Astrocyte (in vitro differentiated cells and primary cell): ENCODE results near the gene EML6. TPM values are rescaled to one million over a fixed set of nuclear protein-coding genes. Genes with fewer than 3 reads are reported as not detected.

Experiments used
- DNase-seq: peaks from one replicate; pipeline ENCODE4 v3.0.0-alpha.2; 2010; ENCODE audit warnings: low read depth
- FAIRE-seq: peaks from 2 replicates; lab custom pipeline; 2011; peaks lifted over from hg19 to GRCh38; lab: Jason Lieb, UNC
- H2AFZ ChIP-seq: 2 replicates; pipeline ENCODE4 v1.6.0; 2012; ENCODE audit warnings: low read depth, low read length, inconsistent platforms
- H3K27ac ChIP-seq: 2 replicates; pipeline ENCODE4 v1.5.1; 2011; ENCODE audit warnings: low read depth, low read length, inconsistent platforms
- H3K27me3 ChIP-seq: 2 replicates; pipeline ENCODE4 v1.6.0; 2011; ENCODE audit warnings: low read length, inconsistent platforms; ENCODE audit not compliant: insufficient read depth
- H3K36me3 ChIP-seq: 2 replicates; pipeline ENCODE4 v1.5.1; 2011; ENCODE audit warnings: low read length, inconsistent platforms; ENCODE audit not compliant: insufficient read depth
- H3K4me1 ChIP-seq: 2 replicates; pipeline ENCODE4 v1.5.1; 2011; ENCODE audit warnings: low read length, inconsistent platforms; ENCODE audit not compliant: insufficient read depth
- H3K4me2 ChIP-seq: 2 replicates; pipeline ENCODE4 v1.6.0; 2012; ENCODE audit warnings: low read length, inconsistent platforms
- H3K4me3 ChIP-seq: 2 replicates; pipeline ENCODE4 v1.5.1; 2011; ENCODE audit warnings: low read depth, mild to moderate bottlenecking, low read length, inconsistent platforms; ENCODE audit not compliant: insufficient read depth
- H3K79me2 ChIP-seq: 2 replicates; pipeline ENCODE4 v1.6.0; 2012; ENCODE audit warnings: mild to moderate bottlenecking, low read length, inconsistent platforms; ENCODE audit not compliant: insufficient read depth
- H3K9ac ChIP-seq: 2 replicates; pipeline ENCODE4 v1.6.0; 2012; ENCODE audit warnings: mild to moderate bottlenecking, low read length, inconsistent platforms
- H3K9me3 ChIP-seq: 2 replicates; pipeline ENCODE4 v1.5.1; 2012; ENCODE audit warnings: low read depth, mild to moderate bottlenecking, low read length, inconsistent platforms; ENCODE audit not compliant: insufficient read depth
- H4K20me1 ChIP-seq: 2 replicates; pipeline ENCODE4 v1.6.0; 2012; ENCODE audit warnings: low read length, inconsistent platforms; ENCODE audit not compliant: insufficient read depth
- H3K27ac Mint-ChIP-seq: one replicate; pipeline ENCODE4 v1.8.0; 2021; ENCODE audit warnings: mild to moderate bottlenecking, mixed read lengths; ENCODE audit not compliant: unreplicated experiment
- H3K27me3 Mint-ChIP-seq: one replicate; pipeline ENCODE4 v1.8.0; 2021; ENCODE audit warnings: low read depth, mixed read lengths; ENCODE audit not compliant: unreplicated experiment
- H3K36me3 Mint-ChIP-seq: one replicate; pipeline ENCODE4 v1.8.0; 2021; ENCODE audit warnings: low read depth, mixed read lengths; ENCODE audit not compliant: unreplicated experiment
- H3K4me1 Mint-ChIP-seq: one replicate; pipeline ENCODE4 v1.8.0; 2021; ENCODE audit warnings: low read depth, mixed read lengths; ENCODE audit not compliant: unreplicated experiment
- H3K4me3 Mint-ChIP-seq: one replicate; pipeline ENCODE4 v1.8.0; 2021; ENCODE audit warnings: mild to moderate bottlenecking, moderate library complexity, mixed read lengths; ENCODE audit not compliant: unreplicated experiment
- H3K9me3 Mint-ChIP-seq: one replicate; pipeline ENCODE4 v1.8.0; 2021; ENCODE audit warnings: mild to moderate bottlenecking, mixed read lengths; ENCODE audit not compliant: unreplicated experiment
- EZH2 ChIP-seq: IDR thresholded peaks from 2 replicates; pipeline ENCODE4 v1.6.1; 2012; ENCODE audit warnings: mild to moderate bottlenecking, low read length, inconsistent platforms; ENCODE audit not compliant: insufficient read depth
- total RNA-seq: library from RNA; stranded (reverse); gene quantifications from 2 replicates; pipeline ENCODE4 v1.2.1, GENCODE V29; 2021
- TF ChIP-seq, protein P1 (sequence below): IDR thresholded peaks from 2 replicates; pipeline ENCODE4 v1.5.1; 2011; ENCODE audit warnings: low read depth, mild to moderate bottlenecking, inconsistent platforms, low read length, moderate library complexity; ENCODE audit not compliant: insufficient read depth

EML6 gene
- total RNA-seq, 1 donor from 2014 or later = 0.23 TPM

DNA sequence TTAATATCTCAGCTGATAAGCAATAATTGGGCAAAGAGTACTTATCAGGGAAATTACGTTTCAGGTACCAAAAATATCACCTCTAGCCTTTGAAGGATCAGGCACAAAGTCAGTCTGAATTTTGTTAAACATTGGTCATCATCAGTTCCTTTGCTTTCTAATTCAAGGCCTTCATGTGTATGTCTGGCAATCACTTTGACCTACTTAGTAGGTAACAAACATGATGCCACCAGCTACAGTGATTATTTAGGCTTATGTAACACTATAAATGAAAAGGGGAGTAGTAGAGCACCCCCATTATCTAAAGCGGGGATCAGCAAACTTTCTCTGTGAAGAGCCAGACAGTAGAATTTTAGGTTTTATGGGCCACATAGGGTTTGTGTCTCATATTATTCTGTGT lies 251.7 kb downstream of the EML6 start:
- H3K36me3 ChIP-seq = peaks cover 62% of the 10 kb centered on the region
- TF ChIP-seq EZH2 = no peak
- TF ChIP-seq, protein P1, sequence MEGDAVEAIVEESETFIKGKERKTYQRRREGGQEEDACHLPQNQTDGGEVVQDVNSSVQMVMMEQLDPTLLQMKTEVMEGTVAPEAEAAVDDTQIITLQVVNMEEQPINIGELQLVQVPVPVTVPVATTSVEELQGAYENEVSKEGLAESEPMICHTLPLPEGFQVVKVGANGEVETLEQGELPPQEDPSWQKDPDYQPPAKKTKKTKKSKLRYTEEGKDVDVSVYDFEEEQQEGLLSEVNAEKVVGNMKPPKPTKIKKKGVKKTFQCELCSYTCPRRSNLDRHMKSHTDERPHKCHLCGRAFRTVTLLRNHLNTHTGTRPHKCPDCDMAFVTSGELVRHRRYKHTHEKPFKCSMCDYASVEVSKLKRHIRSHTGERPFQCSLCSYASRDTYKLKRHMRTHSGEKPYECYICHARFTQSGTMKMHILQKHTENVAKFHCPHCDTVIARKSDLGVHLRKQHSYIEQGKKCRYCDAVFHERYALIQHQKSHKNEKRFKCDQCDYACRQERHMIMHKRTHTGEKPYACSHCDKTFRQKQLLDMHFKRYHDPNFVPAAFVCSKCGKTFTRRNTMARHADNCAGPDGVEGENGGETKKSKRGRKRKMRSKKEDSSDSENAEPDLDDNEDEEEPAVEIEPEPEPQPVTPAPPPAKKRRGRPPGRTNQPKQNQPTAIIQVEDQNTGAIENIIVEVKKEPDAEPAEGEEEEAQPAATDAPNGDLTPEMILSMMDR = no peak
- H3K4me1 Mint-ChIP-seq = peaks cover 28% of the 10 kb centered on the region
- no peak overlapping the region for H3K4me3 Mint-ChIP-seq
- peaks cover 30% of the 10 kb centered on the region for H3K36me3 Mint-ChIP-seq
- H3K4me1 ChIP-seq = peaks cover 4% of the 10 kb centered on the region
- peaks cover 99% of the 10 kb centered on the region for H3K79me2 ChIP-seq
- no peak overlapping the region for H3K27ac ChIP-seq
- H3K4me2 ChIP-seq = no peak overlapping the region
- no peak overlapping the region for H3K9ac ChIP-seq
- H3K9me3 Mint-ChIP-seq = no peaks in the 10 kb centered on the region
- peaks cover 96% of the 10 kb centered on the region for H4K20me1 ChIP-seq
- DNase-seq = no peak
- no peak overlapping the region for H2AFZ ChIP-seq
- no peak overlapping the region for H3K27ac Mint-ChIP-seq
- no peak for FAIRE-seq
- no peaks in the 10 kb centered on the region for H3K27me3 Mint-ChIP-seq
- no peaks in the 10 kb centered on the region for H3K9me3 ChIP-seq
- no peak overlapping the region for H3K4me3 ChIP-seq
- H3K27me3 ChIP-seq = no peaks in the 10 kb centered on the region

DNA sequence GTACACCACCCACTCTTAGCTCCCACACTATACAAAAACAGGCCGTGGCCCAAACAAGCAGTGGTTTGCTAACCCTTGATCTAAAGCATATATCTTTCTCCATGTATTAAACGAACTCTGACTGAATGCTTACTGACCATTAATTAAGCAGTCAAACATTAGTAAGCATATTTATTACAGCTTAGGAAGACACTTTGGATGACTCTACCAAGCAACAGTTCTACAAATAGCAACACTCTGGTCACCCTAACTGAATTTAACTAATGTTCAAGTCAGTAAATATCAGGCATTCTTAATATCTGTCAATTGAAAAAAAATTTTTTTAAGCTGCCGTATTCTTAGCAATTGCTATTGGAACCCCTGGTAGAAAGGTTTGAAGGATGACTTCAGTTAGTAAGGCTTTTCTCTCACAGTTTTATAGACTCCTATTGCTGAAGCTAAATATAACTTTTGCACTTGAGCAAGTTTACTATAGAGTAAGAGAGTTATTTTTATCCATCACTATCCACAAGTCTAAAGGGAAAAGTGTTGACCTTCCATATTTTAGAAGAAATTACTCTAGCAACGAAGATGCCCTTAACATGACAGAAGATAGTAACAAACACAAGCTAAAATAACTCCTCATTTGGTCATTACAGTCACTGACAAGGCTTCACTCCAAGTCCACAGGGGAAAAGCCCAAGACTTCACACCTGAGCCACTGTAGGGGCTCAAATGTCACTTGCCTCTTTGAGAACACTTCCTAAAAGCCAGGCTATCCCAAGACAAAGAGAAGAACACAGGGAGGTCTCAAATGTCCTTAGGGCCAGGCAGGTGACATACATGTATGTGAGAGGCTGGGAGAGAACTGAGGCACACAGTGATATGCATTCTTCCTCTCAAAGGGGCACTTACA lies 252.4 kb downstream of the EML6 start:
- DNase-seq (no peak), FAIRE-seq (no peak)
- Mint-ChIP-seq H3K4me3 (no peak overlapping the region), H3K36me3 (peaks cover 31% of the 10 kb centered on the region), H3K4me1 (peaks cover 33% of the 10 kb centered on the region), H3K27ac (no peak overlapping the region), H3K9me3 (no peaks in the 10 kb centered on the region), H3K27me3 (no peaks in the 10 kb centered on the region)
- Histone ChIP-seq H3K27ac (no peak overlapping the region), H3K27me3 (no peaks in the 10 kb centered on the region), H3K36me3 (peaks cover 61% of the 10 kb centered on the region), H2AFZ (no peak overlapping the region), H4K20me1 (peaks cover 96% of the 10 kb centered on the region), H3K9me3 (no peaks in the 10 kb centered on the region), H3K4me2 (no peak overlapping the region), H3K79me2 (peaks cover 100% of the 10 kb centered on the region), H3K4me3 (no peak overlapping the region), H3K4me1 (peaks cover 4% of the 10 kb centered on the region), H3K9ac (no peak overlapping the region)
- TF ChIP-seq, protein P1 = no peak
- no peak for TF ChIP-seq EZH2

DNA sequence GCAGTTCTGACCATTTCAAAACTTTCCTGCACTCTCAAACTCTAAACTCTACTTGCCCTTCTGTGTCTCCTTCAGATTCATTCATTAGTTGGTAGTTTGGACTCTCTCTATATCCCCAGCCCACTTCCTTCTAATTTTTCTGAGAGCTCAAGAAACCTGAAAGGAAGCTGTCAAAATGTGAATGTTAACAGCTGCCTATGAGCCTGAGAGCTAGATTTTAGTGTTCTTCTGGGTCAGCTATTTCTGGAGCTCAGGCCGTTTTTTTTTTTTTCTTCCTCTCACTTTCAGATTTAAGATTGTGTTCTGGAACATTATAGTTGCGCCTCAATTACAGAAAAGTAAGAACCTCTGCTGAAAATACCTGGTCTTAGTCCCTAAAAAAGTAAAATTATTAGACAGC lies 253.7 kb downstream of the EML6 start:
- Mint-ChIP-seq H3K4me3 (no peak overlapping the region), H3K4me1 (peaks cover 36% of the 10 kb centered on the region), H3K27ac (no peak overlapping the region), H3K27me3 (no peaks in the 10 kb centered on the region), H3K36me3 (peaks cover 29% of the 10 kb centered on the region), H3K9me3 (no peaks in the 10 kb centered on the region)
- Histone ChIP-seq H3K9me3 (no peaks in the 10 kb centered on the region), H3K4me1 (peaks cover 4% of the 10 kb centered on the region), H3K27me3 (no peaks in the 10 kb centered on the region), H3K36me3 (peaks cover 59% of the 10 kb centered on the region), H3K9ac (no peak overlapping the region), H3K27ac (no peak overlapping the region), H4K20me1 (peaks cover 93% of the 10 kb centered on the region), H3K4me2 (no peak overlapping the region), H2AFZ (no peak overlapping the region), H3K4me3 (no peak overlapping the region), H3K79me2 (peaks cover 98% of the 10 kb centered on the region)
- DNase-seq = no peak
- FAIRE-seq = no peak
- TF ChIP-seq, protein P1 = no peak
- no peak for TF ChIP-seq EZH2
